ENCODE measurements around the gene CCDC50.

Gene CCDC50

GRCh38 chr3:191379446-191379845 is 50.3 kb downstream of the CCDC50 start:
- no peak for DNase-seq (ENCODE audit: low spot score)

GRCh38 chr3:191380001-191380400 is 50.8 kb downstream of the CCDC50 start:
- DNase-seq (ENCODE audit: low spot score) = no peak

GRCh38 chr3:191381303-191381702 is 52.1 kb downstream of the CCDC50 start:
- no peak for DNase-seq (ENCODE audit: low spot score)

- no peak for DNase-seq (ENCODE audit: low spot score)
Observed at GRCh38 chr3:191382661-191383060, 53.5 kb downstream of the CCDC50 start.

- peak; percentile 15 for DNase-seq (ENCODE audit: low spot score)
Observed at GRCh38 chr3:191383124-191383523, 53.9 kb downstream of the CCDC50 start.

GRCh38 chr3:191385101-191385500 is 55.9 kb downstream of the CCDC50 start:
- DNase-seq (ENCODE audit: low spot score) = no peak

GRCh38 chr3:191387441-191388077 is 58.4 kb downstream of the CCDC50 start:
- no peak for DNase-seq (ENCODE audit: low spot score)

- DNase-seq (ENCODE audit: low spot score) = no peak
Observed at GRCh38 chr3:191388823-191389222, 59.6 kb downstream of the CCDC50 start.

- DNase-seq (ENCODE audit: low spot score) = no peak
Observed at GRCh38 chr3:191390580-191390979, 61.4 kb downstream of the CCDC50 start.

GRCh38 chr3:191391861-191392808 is 62.9 kb downstream of the CCDC50 start:
- no peak for DNase-seq (ENCODE audit: low spot score)

- no peak for DNase-seq (ENCODE audit: low spot score)
Observed at GRCh38 chr3:191393146-191393545, 64.0 kb downstream of the CCDC50 start.

GRCh38 chr3:191397771-191398170 is 68.6 kb downstream of the CCDC50 start:
- no peak for DNase-seq (ENCODE audit: low spot score)

- no peak for DNase-seq (ENCODE audit: low spot score)
Observed at GRCh38 chr3:191398607-191399006, 69.4 kb downstream of the CCDC50 start.

GRCh38 chr3:191399918-191400317 is 70.7 kb downstream of the CCDC50 start:
- DNase-seq (ENCODE audit: low spot score) = no peak

GRCh38 chr3:191401775-191402357 is 72.7 kb downstream of the CCDC50 start:
- DNase-seq (ENCODE audit: low spot score) = no peak

GRCh38 chr3:191409791-191410359 is 80.7 kb downstream of the CCDC50 start:
- DNase-seq (ENCODE audit: low spot score) = no peak

- DNase-seq (ENCODE audit: low spot score) = peak; percentile 55
Observed at GRCh38 chr3:191412759-191413158, 83.6 kb downstream of the CCDC50 start.

GRCh38 chr3:191414286-191414685 is 85.1 kb downstream of the CCDC50 start:
- DNase-seq (ENCODE audit: low spot score) = no peak

- no peak for DNase-seq (ENCODE audit: low spot score)
Observed at GRCh38 chr3:191414732-191415131, 85.5 kb downstream of the CCDC50 start.

- no peak for DNase-seq (ENCODE audit: low spot score)
Observed at GRCh38 chr3:191415566-191415965, 86.4 kb downstream of the CCDC50 start.

- no peak for DNase-seq (ENCODE audit: low spot score)
Observed at GRCh38 chr3:191417457-191417729, 88.2 kb downstream of the CCDC50 start.

GRCh38 chr3:191420771-191421170 is 91.6 kb downstream of the CCDC50 start:
- no peak for DNase-seq (ENCODE audit: low spot score)

GRCh38 chr3:191424881-191425280 is 95.7 kb downstream of the CCDC50 start:
- no peak for DNase-seq (ENCODE audit: low spot score)

All from AG08396 (cell line).